Measurements from ENCODE around the gene SSBP3.

SSBP3 gene

DNA sequence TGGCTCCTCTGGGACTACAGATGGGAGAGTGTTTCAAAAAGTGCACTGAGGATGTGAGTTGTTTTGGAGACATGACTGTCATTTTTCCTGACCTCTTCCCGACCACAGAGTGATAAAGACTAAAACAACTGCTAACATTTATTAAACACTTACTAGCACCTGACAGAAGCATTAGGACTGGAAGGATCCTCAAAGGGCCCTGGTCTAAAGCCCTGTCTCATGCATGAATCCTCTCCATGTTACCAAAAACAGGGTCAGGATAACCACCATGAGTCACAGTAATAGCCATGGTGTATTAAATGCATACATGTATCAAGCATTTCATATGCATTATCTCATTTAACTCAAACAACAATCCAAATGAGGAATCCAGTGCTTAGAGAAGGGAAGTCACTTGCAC, 217.9 kb downstream of the SSBP3 start:
- no peak for FAIRE-seq
- DNase-seq (ENCODE audit: low spot score), result no peak

DNA sequence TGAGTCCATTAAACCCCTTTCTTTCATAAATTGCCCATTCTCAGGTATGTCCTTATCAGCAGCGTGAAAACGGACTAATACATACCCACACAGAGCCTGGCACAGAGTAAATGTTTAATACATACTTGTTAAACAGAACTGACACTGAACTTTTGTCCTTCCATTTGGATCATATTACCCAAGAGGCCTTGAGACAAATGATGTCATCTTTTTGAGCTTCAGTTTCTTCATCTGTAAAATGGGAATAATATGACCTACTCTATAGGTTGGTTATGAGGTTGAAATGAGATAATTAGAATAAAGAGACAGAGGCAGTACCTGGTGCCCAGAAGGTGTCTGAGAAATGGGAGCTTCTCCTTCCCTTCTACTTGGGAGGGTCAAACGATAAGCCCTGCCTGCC, 220.1 kb downstream of the SSBP3 start:
- no peak for DNase-seq (ENCODE audit: low spot score)
- no peak for FAIRE-seq

DNA sequence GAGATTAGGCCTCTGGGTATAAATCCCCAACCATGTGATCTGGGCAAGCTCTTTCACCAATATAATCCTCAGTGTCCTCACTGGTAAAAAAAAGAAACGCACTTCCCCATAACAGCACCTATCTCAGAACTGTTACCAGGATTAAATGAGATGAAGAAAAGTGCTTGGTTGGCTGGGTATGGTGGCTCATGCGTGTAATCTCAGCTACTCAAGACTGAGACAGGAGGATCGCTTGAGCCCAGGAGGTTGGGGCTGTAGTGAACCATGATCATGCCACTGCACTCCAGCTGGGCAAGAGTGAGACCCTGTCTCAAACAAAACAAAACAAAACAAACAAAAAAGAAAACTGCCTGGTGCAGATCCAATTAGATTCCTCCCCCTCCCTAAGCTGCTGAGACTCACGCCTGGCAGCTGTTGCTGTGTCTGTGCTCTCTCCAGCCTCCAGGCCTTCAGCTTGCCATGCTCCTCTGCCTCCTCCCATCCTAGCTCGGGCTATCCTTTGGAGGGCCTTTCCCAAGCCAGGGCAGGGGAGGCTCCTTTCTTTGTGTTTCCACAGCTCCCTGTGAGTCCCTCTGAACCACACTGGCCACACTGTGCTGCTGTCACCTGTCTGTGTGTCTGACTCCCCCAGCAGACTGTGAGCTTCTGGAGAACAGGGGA, 225.4 kb downstream of the SSBP3 start:
- FAIRE-seq, result no peak
- DNase-seq (ENCODE audit: low spot score), result no peak

DNA sequence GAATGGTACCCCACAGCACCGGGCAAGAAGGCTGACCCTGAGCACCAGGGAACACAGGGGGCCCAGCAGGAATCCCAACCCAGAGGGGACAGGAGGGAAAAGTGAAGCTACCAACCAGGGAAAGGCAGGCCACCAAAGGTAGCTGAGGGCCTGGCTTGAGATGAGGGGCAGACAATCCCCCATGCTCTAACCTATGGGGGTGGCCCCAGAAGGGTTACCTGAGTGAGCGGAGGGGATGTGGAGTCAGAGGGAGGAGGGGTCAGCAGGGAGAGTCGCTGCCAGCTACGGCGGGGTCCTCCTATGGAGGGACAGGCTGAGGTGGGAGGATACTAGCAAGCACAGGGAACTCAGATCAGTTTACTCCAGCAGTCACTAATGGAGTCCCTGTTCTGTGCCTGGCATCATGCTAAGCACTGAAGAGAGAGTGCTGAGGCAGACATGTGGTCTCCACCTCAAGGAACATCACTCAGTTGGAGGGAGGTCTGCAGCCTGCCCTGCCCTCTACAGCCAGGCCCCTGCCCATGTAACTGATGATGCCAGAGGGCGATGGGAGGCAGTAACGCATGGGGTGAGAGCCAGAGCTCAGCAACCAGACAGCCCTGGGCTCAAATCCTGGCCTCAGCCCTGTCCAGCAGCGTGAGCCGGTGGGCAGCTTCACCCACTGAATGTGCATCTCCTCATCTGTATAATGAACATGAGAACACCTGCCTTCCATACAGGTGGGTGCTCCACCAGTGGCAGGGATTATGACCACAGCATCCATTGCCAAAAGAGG, 227.7 kb downstream of the SSBP3 start:
- DNase-seq (ENCODE audit: low spot score), result no peak
- FAIRE-seq, result no peak

DNA sequence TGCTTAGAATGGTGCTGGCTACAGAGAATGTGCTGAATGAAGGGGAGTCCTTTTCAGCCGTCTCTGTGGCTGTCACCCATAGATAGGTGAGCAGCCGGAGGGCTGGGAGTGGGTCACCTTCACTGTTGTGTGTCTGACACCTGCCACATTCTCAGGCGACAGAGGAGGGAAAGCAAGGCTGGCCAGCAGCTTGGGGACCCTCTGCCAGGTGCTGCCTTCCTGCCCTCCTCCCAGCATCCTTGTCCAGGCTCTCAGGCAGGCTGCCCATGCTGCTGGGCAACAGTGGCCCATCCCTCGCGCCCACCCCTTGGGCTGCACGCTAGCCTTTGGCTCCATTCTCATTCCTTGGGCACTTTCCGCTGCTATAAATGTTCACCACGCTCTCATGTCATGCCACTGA, 228.5 kb downstream of the SSBP3 start:
- FAIRE-seq (no peak), DNase-seq (ENCODE audit: low spot score) (no peak)

DNA sequence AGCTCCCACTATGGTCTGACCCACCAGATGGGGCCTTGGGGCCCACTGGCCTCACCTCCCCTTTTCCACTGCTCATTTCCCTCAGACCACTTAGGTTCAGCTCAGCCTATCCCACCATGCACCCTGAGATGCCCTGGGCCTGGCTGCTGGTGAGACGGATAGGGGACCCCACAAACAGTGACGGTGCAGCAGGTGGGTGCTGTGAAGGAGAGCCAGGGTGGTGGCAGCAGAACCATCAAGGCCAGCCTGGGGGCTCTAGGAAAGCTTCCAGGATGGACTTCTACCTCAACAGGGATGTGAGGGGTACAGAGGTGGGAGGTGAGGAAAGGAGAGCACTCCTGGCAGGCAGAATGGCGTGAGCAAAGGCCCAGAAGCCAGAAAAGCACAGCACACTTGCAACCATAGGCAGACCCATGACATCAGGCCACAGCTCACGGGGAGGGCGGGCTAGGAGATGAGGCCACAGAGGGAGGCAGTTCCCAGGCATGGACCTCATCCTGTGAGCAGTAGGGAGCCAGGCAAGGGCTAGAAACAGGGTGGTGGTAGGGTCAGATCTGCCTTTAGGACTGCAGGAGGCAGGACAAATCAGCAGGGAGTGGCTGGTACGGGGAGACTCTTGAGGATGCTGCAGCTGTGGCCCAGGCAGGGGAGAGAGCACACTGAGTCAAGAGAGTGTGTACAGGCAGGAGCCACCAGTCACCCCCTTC, 229.4 kb downstream of the SSBP3 start:
- FAIRE-seq (no peak), DNase-seq (ENCODE audit: low spot score) (no peak)
